Tibial nerve (tissue), 4 donors: ENCODE data around the gene ZNF792. TPM values are rescaled to one million over a fixed set of nuclear protein-coding genes. Genes with fewer than 3 reads are reported as not detected.

Experiments used
- DNase-seq, 2 donors: peaks; one replicate each; pipeline ENCODE4 v3.0.0-alpha.2; 2019; ENCODE audit warnings: low spot score in 2 of 2
- H3K27ac ChIP-seq, 4 donors: fragments of 200-600 bp; sonication (generic) in 3 of 4; one replicate each; pipeline ENCODE4 v1.5.1; 2017 to 2019; ENCODE audit warnings: mild to moderate bottlenecking in 1 of 4
- H3K27me3 ChIP-seq, 2 donors: fragments of 200-600 bp; sonication (generic) in 1 of 2; one replicate each; pipeline versions ENCODE4 v1.5.1 to v1.6.0; 2017 to 2019
- H3K36me3 ChIP-seq, 3 donors: fragments of 200-600 bp; sonication (generic); one replicate each; pipeline ENCODE4 v1.5.1; 2018 to 2019
- H3K4me1 ChIP-seq, 4 donors: fragments of 200-600 bp; sonication (generic) in 3 of 4; one replicate each; pipeline ENCODE4 v1.5.1; 2017 to 2019
- H3K4me3 ChIP-seq, 4 donors: fragments of 200-600 bp; sonication (generic) in 3 of 4; one replicate each; pipeline ENCODE4 v1.5.1; 2017 to 2019; ENCODE audit warnings: mild to moderate bottlenecking in 1 of 4, moderate library complexity in 1 of 4
- H3K9me3 ChIP-seq, 4 donors: fragments of 200-600 bp; sonication (generic) in 3 of 4; one replicate each; pipeline ENCODE4 v1.5.1; 2017 to 2019
- EP300 ChIP-seq, 2 donors: sonication (generic); formaldehyde crosslinking; IDR thresholded peaks; one replicate each; pipeline ENCODE4 v1.6.1; 2017; ENCODE audit warnings: antibody characterized with exemption in 2 of 2, mild to moderate bottlenecking in 1 of 2
- POLR2A ChIP-seq, 2 donors: fragments of 450-650 bp; IDR thresholded peaks; one replicate each; pipeline ENCODE4 v1.6.1; 2017; ENCODE audit warnings: antibody characterized with exemption in 2 of 2, mild to moderate bottlenecking in 2 of 2, moderate library complexity in 2 of 2
- WGBS, 2 donors: methylation state at CpG; one replicate each; pipeline ENCODE4 v1.1.5; 2018; 5-methylcytosine and 5-hydroxymethylcytosine counted together
- total RNA-seq, 4 donors: library from RNA; depleted of rRNA; stranded (reverse); fragments of >200 nt; gene quantifications; one replicate each; pipeline ENCODE4 v1.1.0, GENCODE V29; 2016
- TF ChIP-seq, protein P1 (sequence below), 5 experiments: fragments of 200-600 bp in 3 of 5; fragments of 450-650 bp in 2 of 5; sonication (generic) in 3 of 5; IDR thresholded peaks; one replicate each; pipeline ENCODE4 v1.5.1; 2016 to 2019; ENCODE audit warnings: antibody characterized with exemption in 5 of 5, mild to moderate bottlenecking in 3 of 5, moderate library complexity in 2 of 5

ZNF792 gene
- total RNA-seq, 4 donors from 2014 or later, result 2.3 to 7.1 (median 5.5) TPM

DNA sequence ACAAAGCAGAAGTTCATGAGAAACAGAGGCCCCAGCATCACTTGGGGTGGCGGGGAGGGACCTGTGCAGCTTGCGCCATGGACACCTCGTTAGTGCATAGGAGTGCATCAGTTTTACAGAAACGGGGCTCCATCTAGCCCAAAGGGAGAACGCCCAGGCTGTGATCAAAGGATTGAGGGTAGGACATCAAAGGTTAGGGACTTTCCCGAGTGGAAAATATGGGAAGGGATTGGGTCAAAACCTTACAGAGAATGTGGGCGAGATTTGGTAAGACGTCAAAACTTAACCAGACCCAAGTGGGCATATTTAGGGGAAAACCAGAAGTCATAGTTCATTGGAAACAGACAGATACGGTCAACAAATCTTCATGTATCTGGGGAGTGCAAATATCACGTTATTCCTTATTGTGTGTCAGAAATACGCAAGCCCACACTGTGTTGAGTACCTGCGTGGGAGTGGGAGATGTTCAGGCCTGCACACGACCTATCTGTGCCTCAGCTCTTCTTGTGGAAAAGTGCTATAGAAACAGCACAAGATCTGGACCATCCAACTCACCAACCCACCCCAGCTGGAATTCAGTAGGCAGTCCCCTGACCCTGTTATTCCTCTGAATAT lies 26.7 kb upstream of the ZNF792 start:
- TF ChIP-seq, protein P1, sequence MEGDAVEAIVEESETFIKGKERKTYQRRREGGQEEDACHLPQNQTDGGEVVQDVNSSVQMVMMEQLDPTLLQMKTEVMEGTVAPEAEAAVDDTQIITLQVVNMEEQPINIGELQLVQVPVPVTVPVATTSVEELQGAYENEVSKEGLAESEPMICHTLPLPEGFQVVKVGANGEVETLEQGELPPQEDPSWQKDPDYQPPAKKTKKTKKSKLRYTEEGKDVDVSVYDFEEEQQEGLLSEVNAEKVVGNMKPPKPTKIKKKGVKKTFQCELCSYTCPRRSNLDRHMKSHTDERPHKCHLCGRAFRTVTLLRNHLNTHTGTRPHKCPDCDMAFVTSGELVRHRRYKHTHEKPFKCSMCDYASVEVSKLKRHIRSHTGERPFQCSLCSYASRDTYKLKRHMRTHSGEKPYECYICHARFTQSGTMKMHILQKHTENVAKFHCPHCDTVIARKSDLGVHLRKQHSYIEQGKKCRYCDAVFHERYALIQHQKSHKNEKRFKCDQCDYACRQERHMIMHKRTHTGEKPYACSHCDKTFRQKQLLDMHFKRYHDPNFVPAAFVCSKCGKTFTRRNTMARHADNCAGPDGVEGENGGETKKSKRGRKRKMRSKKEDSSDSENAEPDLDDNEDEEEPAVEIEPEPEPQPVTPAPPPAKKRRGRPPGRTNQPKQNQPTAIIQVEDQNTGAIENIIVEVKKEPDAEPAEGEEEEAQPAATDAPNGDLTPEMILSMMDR (IDR thresholded peaks at IDR 0.05), result no peak
- TF ChIP-seq POLR2A (IDR thresholded peaks at IDR 0.05) (no peak), EP300 (IDR thresholded peaks at IDR 0.05) (no peak)
- whole genome bisulfite sequencing, 2 donors, result 72 to 77% methylated on average over 13 of the region's 13 CpGs
- no peak overlapping the region for H3K4me3 ChIP-seq
- H3K4me1 ChIP-seq, result peaks cover 0 to 16% (median 4%) of the 10 kb centered on the region in 4 donors
- H3K27ac ChIP-seq, result no peak overlapping the region
- no peak for DNase-seq
- H3K9me3 ChIP-seq, result no peaks in the 10 kb centered on the region
- no peaks in the 10 kb centered on the region for H3K27me3 ChIP-seq
- H3K36me3 ChIP-seq, result no peaks in the 10 kb centered on the region

DNA sequence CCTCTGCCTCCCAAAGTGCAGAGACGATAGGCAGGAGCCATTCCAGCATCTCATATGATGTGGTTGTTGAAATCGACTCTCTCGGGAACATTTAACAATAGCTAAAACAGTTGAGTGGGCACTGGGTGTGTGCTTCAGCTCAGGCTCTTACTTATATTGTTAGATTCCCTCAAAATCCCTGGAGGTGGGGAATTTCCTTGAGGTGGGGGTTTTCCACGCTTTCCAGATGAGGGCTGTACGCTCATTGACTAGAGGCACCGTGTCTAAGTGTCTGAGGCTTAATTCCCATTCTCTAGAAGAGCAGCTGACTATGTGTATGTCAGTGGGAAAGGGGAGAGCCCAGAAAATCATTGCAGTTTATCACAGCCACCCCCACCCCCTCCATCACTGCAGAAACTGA lies 25.3 kb upstream of the ZNF792 start:
- Histone ChIP-seq H3K4me3 (no peak overlapping the region), H3K4me1 (peaks cover 0 to 3% (median 0%) of the 10 kb centered on the region in 4 donors), H3K9me3 (no peaks in the 10 kb centered on the region), H3K27me3 (no peaks in the 10 kb centered on the region), H3K36me3 (no peaks in the 10 kb centered on the region), H3K27ac (no peak overlapping the region)
- TF ChIP-seq, protein P1 (IDR thresholded peaks at IDR 0.05), result no peak
- TF ChIP-seq EP300 (IDR thresholded peaks at IDR 0.05) (no peak), POLR2A (IDR thresholded peaks at IDR 0.05) (no peak)
- 60 to 61% methylated on average over 6 of the region's 6 CpGs for WGBS, 2 donors
- DNase-seq, result no peak

DNA sequence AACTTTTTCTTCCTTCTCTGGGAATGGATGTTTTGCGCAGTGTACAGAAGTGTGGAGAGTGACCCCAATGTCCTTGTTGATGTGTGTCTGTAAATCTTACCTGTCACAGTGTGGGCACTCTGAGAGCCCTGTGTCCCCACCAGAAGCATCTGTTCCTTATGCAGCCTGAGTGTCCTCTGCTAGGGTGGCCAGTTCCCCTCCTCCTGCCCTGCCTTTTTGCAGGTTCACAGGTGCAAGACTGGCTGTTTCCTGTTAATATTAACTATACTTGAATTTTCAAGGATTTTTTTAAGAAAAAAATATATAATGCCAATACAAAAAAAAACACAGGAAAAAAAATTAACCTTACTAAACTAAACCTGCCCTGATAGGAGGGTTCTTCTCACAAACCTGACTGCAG lies 24.1 kb upstream of the ZNF792 start:
- Histone ChIP-seq H3K27me3 (no peaks in the 10 kb centered on the region), H3K4me1 (no peaks in the 10 kb centered on the region), H3K9me3 (no peaks in the 10 kb centered on the region), H3K27ac (no peak overlapping the region), H3K36me3 (no peaks in the 10 kb centered on the region), H3K4me3 (no peak overlapping the region)
- no peak for DNase-seq
- TF ChIP-seq, protein P1 (IDR thresholded peaks at IDR 0.05), result no peak
- TF ChIP-seq EP300 (IDR thresholded peaks at IDR 0.05) (no peak), POLR2A (IDR thresholded peaks at IDR 0.05) (no peak)
- WGBS, 2 donors, result 90 to 94% methylated on average over 1 of the region's 1 CpG

DNA sequence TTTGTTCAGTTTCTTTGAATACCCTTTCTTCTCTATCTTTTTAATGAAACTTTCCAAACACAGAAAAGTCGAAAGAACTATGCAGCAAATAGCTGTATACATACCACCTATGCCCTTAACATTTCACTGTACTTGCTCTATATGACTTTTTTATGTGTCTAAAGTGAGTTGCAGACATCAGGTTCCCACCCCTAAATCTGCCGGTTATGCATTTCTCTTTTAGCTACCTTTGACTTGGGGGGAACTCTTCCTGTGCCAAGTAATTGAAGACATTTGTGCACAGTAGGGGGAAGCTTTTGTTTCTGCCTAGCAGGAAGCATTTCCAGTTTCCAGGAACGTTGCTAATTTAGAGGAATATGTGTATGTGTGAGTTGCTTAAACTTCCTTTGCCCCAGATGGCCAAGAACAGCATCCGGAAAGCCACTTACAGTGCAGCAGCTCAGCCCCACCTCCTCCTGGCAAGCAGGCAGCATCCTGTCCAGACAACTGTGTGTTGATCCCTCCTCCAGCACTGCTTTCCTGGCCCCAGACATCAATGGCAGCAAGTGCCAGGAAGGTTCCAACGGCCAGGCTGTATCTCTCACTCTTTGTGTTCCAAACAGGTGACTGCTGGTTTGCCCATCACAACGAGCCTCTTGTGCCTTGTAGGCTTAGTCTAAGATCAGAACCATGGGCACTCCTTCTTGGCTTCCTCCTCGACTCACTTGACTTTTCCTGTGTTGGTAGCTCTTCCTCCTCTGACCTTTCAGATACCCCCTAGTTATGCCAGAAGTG lies 21.4 kb upstream of the ZNF792 start:
- TF ChIP-seq EP300 (IDR thresholded peaks at IDR 0.05) (peak in 1 of 2 donors; percentile 48), POLR2A (IDR thresholded peaks at IDR 0.05) (no peak)
- H3K27ac ChIP-seq, result peak overlapping the region in 1 of 4 donors; percentile 15
- DNase-seq, result no peak
- no peaks in the 10 kb centered on the region for H3K36me3 ChIP-seq
- no peaks in the 10 kb centered on the region for H3K4me1 ChIP-seq
- 20 to 23% methylated on average over 7 of the region's 7 CpGs for whole genome bisulfite sequencing, 2 donors
- H3K4me3 ChIP-seq, result no peak overlapping the region
- H3K27me3 ChIP-seq, result no peaks in the 10 kb centered on the region
- H3K9me3 ChIP-seq, result no peaks in the 10 kb centered on the region

DNA sequence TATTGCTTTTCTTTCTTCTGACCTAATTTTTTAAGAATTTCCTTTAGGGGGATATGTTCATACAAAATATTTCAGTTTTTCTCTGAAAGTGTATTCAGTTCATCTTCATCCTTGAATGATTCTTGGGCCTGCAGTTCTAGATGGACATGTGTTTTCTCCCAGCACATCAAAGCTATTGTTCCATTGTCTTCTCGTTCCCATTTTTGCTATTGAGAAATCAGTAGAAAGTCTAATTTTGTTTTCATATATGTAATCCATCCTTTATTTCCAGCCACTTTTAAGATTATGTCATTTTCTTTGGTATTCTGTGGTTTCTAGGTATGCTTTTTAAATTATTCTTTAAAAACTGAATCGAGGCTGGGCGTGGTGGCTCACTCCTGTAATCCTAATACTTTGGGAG lies 20.3 kb upstream of the ZNF792 start:
- TF ChIP-seq, protein P1 (IDR thresholded peaks at IDR 0.05), result no peak
- TF ChIP-seq EP300 (IDR thresholded peaks at IDR 0.05) (no peak), POLR2A (IDR thresholded peaks at IDR 0.05) (no peak)
- Histone ChIP-seq H3K27me3 (no peaks in the 10 kb centered on the region), H3K27ac (no peak overlapping the region), H3K4me3 (no peak overlapping the region), H3K4me1 (no peaks in the 10 kb centered on the region), H3K36me3 (no peaks in the 10 kb centered on the region), H3K9me3 (no peaks in the 10 kb centered on the region)
- WGBS, 2 donors, result 94 to 98% methylated on average over 3 of the region's 3 CpGs
- no peak for DNase-seq
